DND-41 (cell line): ENCODE results near the gene TMEM161B.
A peak's percentile ranks its signal among the peaks of the same experiment; 100 is the strongest.
"Not testable (repeated sequence)": the region's sequence is repeated elsewhere in the genome, so short reads cannot be mapped to it uniquely, and the experiment has no call there.

Experiments
- ATAC-seq: fragments of 200-7000 bp; cut with Tn5 transposase; 3 replicates; pipeline ENCODE4 v1.9.1; 2021; ENCODE audit warnings: low read depth; ENCODE audit not compliant: insufficient read depth
- DNase-seq: peaks from one replicate; pipeline ENCODE4 v3.0.0-alpha.2; 2020
- H2AFZ ChIP-seq: 2 replicates; pipeline ENCODE4 v1.6.0; 2012; ENCODE audit warnings: low read depth, low read length
- H3K27ac ChIP-seq: 2 replicates; pipeline ENCODE4 v1.5.1; 2012; ENCODE audit warnings: low read length, inconsistent platforms
- H3K27me3 ChIP-seq: fragments of 200-600 bp; sonication (generic); 2 replicates; pipeline ENCODE4 v1.6.0; 2012; ENCODE audit warnings: low read length, mild to moderate bottlenecking, inconsistent platforms; ENCODE audit not compliant: insufficient read depth, poor library complexity
- H3K36me3 ChIP-seq: 2 replicates; pipeline ENCODE4 v1.5.1; 2012; ENCODE audit warnings: low read length, inconsistent platforms; ENCODE audit not compliant: insufficient read depth
- H3K4me1 ChIP-seq: 2 replicates; pipeline ENCODE4 v1.5.1; 2012; ENCODE audit warnings: mild to moderate bottlenecking, low read length; ENCODE audit not compliant: insufficient read depth
- H3K4me2 ChIP-seq: 2 replicates; pipeline ENCODE4 v1.6.0; 2012; ENCODE audit warnings: mild to moderate bottlenecking, moderate library complexity, low read length, inconsistent platforms; ENCODE audit not compliant: insufficient read depth
- H3K4me3 ChIP-seq, 2 experiments: fragments of 200-600 bp in 1 of 2; shearing (Covaris generic) in 1 of 2; 2 replicates each; pipeline ENCODE4 v1.5.1; 2012 to 2016; ENCODE audit warnings: inconsistent platforms in 2 of 2, low read length in 2 of 2, mild to moderate bottlenecking in 2 of 2, low read depth in 1 of 2, moderate library complexity in 1 of 2
- H3K79me2 ChIP-seq: 2 replicates; pipeline ENCODE4 v1.6.0; 2012; ENCODE audit warnings: low read length, inconsistent platforms; ENCODE audit not compliant: insufficient read depth
- H3K9ac ChIP-seq: 2 replicates; pipeline ENCODE4 v1.6.0; 2012; ENCODE audit warnings: low read depth, mild to moderate bottlenecking, inconsistent platforms, low read length, moderate library complexity
- H3K9me3 ChIP-seq: 2 replicates; pipeline ENCODE4 v1.5.1; 2012; ENCODE audit warnings: low read length, moderate library complexity, mild to moderate bottlenecking, inconsistent platforms; ENCODE audit not compliant: insufficient read depth, severe bottlenecking
- H4K20me1 ChIP-seq: 2 replicates; pipeline ENCODE4 v1.6.0; 2012; ENCODE audit warnings: low read length; ENCODE audit not compliant: insufficient read depth
- CTCF ChIP-seq: IDR thresholded peaks from 2 replicates; pipeline ENCODE4 v1.5.1; 2012; ENCODE audit warnings: borderline replicate concordance, low read length, moderate library complexity, mild to moderate bottlenecking; ENCODE audit not compliant: poor library complexity, severe bottlenecking; ENCODE audit errors: extremely low read depth
- EZH2 ChIP-seq: IDR thresholded peaks from 3 replicates; pipeline ENCODE4 v1.6.1; 2012; ENCODE audit warnings: borderline replicate concordance, low read depth, mild to moderate bottlenecking, moderate library complexity, low read length, inconsistent platforms; ENCODE audit not compliant: severe bottlenecking

Gene TMEM161B

GRCh38 chr5:88190106-88190834, 78.4 kb downstream of the TMEM161B start:
- DNase-seq: no peak
- no peak overlapping the region for H3K27ac ChIP-seq
- no peak for TF ChIP-seq CTCF
- TF ChIP-seq EZH2: no peak

GRCh38 chr5:88189484-88189883, 79.2 kb downstream of the TMEM161B start:
- H4K20me1 ChIP-seq, H3K27ac ChIP-seq, H3K4me1 ChIP-seq, DNase-seq, ATAC-seq, H3K9ac ChIP-seq, H3K79me2 ChIP-seq, H3K4me3 ChIP-seq, H3K27me3 ChIP-seq, H2AFZ ChIP-seq, H3K4me2 ChIP-seq: not testable (repeated sequence)
- peaks cover 27% of the 10 kb centered on the region for H3K9me3 ChIP-seq
- H3K36me3 ChIP-seq: peaks cover 26% of the 10 kb centered on the region

More at GRCh38 chr5:88190106-88190834, 78.4 kb downstream of the TMEM161B start:
- no peak for ATAC-seq
- Histone ChIP-seq H3K36me3 (peaks cover 26% of the 10 kb centered on the region), H2AFZ (no peak overlapping the region), H4K20me1 (no peaks in the 10 kb centered on the region), H3K4me2 (no peak overlapping the region), H3K79me2 (no peaks in the 10 kb centered on the region), H3K4me3 (no peak overlapping the region), H3K27me3 (no peaks in the 10 kb centered on the region), H3K4me1 (no peaks in the 10 kb centered on the region), H3K9me3 (peaks cover 27% of the 10 kb centered on the region), H3K9ac (no peak overlapping the region)

- ATAC-seq (no peak), DNase-seq (peak; percentile 21)
- peaks cover 18% of the 10 kb centered on the region; the same call in 1 of the 2 replicates for H3K36me3 ChIP-seq
- H3K4me3 ChIP-seq: no peak overlapping the region
- H3K4me2 ChIP-seq: no peak overlapping the region
- peaks cover 27% of the 10 kb centered on the region for H3K9me3 ChIP-seq
- TF ChIP-seq EZH2 (no peak), CTCF (no peak)
- no peak overlapping the region for H3K9ac ChIP-seq
- no peak overlapping the region for H2AFZ ChIP-seq
- H3K27ac ChIP-seq: no peak overlapping the region
- H3K27me3 ChIP-seq: no peaks in the 10 kb centered on the region
- H3K79me2 ChIP-seq: no peaks in the 10 kb centered on the region
- no peaks in the 10 kb centered on the region for H4K20me1 ChIP-seq
- no peaks in the 10 kb centered on the region for H3K4me1 ChIP-seq
These were observed 80.0 kb downstream of the TMEM161B start for GRCh38 chr5:88188458-88189132.

- no peaks in the 10 kb centered on the region for H3K27me3 ChIP-seq
- H3K4me2 ChIP-seq: no peak overlapping the region
- H2AFZ ChIP-seq: no peak overlapping the region
- TF ChIP-seq EZH2: no peak
- TF ChIP-seq CTCF: no peak
- no peak overlapping the region for H3K9ac ChIP-seq
- no peak for DNase-seq
- ATAC-seq: no peak
- H3K4me1 ChIP-seq: no peaks in the 10 kb centered on the region
- no peak overlapping the region for H3K4me3 ChIP-seq
- H3K27ac ChIP-seq: no peak overlapping the region
- H3K79me2 ChIP-seq: no peaks in the 10 kb centered on the region
- no peaks in the 10 kb centered on the region; the same call in 1 of the 2 replicates for H3K36me3 ChIP-seq
- H4K20me1 ChIP-seq: no peaks in the 10 kb centered on the region
- peaks cover 1% of the 10 kb centered on the region for H3K9me3 ChIP-seq
These were observed 85.4 kb downstream of the TMEM161B start for GRCh38 chr5:88183255-88183654.

GRCh38 chr5:88177486-88177885, 91.2 kb downstream of the TMEM161B start:
- not testable (repeated sequence) for H3K27me3 ChIP-seq, H2AFZ ChIP-seq

More at GRCh38 chr5:88177486-88177885, 91.2 kb downstream of the TMEM161B start:
- not testable (repeated sequence) for H3K9ac ChIP-seq, DNase-seq, H3K4me2 ChIP-seq, H3K4me1 ChIP-seq, H3K4me3 ChIP-seq, H3K9me3 ChIP-seq, H4K20me1 ChIP-seq, H3K27ac ChIP-seq, H3K36me3 ChIP-seq, ATAC-seq, H3K79me2 ChIP-seq
